GM21786 (cell line): ENCODE results near the gene WASL.

Source experiments
- ATAC-seq: cut with Tn5 transposase; IDR thresholded peaks from one replicate; pipeline ENCODE4 v1.9.1; 2021; ENCODE audit not compliant: unreplicated experiment

The WASL gene

GRCh38 chr7:123770378-123770777 is 21.6 kb upstream of the WASL start:
- ATAC-seq: peak; percentile 94

GRCh38 chr7:123769371-123769770 is 20.6 kb upstream of the WASL start:
- no peak for ATAC-seq

GRCh38 chr7:123768493-123768892 is 19.7 kb upstream of the WASL start:
- ATAC-seq: no peak

- no peak for ATAC-seq
Measured at GRCh38 chr7:123763191-123763661, 14.4 kb upstream of the WASL start.

GRCh38 chr7:123761729-123762128 is 12.9 kb upstream of the WASL start:
- ATAC-seq: no peak

- ATAC-seq: no peak
Measured at GRCh38 chr7:123757095-123757494, 8.3 kb upstream of the WASL start.

GRCh38 chr7:123755338-123755737 is 6.5 kb upstream of the WASL start:
- no peak for ATAC-seq

GRCh38 chr7:123754271-123754871 is 5.6 kb upstream of the WASL start:
- no peak for ATAC-seq

- ATAC-seq: no peak
Measured at GRCh38 chr7:123752534-123752933, 3.7 kb upstream of the WASL start.

- no peak for ATAC-seq
Measured at GRCh38 chr7:123751821-123752220, 3.0 kb upstream of the WASL start.

- ATAC-seq: no peak
Measured at GRCh38 chr7:123750389-123751230, 1.8 kb upstream of the WASL start.

GRCh38 chr7:123749537-123749857 is 694 bp upstream of the WASL start:
- ATAC-seq: peak; percentile 20

GRCh38 chr7:123748171-123748733 is 551 bp downstream of the WASL start:
- peak; percentile 7 for ATAC-seq

- peak; percentile 10 for ATAC-seq
Measured at GRCh38 chr7:123747620-123748141, 1.1 kb downstream of the WASL start.

- no peak for ATAC-seq
Measured at GRCh38 chr7:123746931-123747488, 1.8 kb downstream of the WASL start.

GRCh38 chr7:123746055-123746454 is 2.7 kb downstream of the WASL start:
- ATAC-seq: no peak

- ATAC-seq: no peak
Measured at GRCh38 chr7:123745437-123745836, 3.4 kb downstream of the WASL start.

GRCh38 chr7:123744416-123744815 is 4.4 kb downstream of the WASL start:
- no peak for ATAC-seq

GRCh38 chr7:123741940-123742339 is 6.9 kb downstream of the WASL start:
- no peak for ATAC-seq

GRCh38 chr7:123738808-123739207 is 10.0 kb downstream of the WASL start:
- ATAC-seq: no peak

- no peak for ATAC-seq
Measured at GRCh38 chr7:123738356-123738755, 10.4 kb downstream of the WASL start.
